ENCODE measurements around the gene FTH1. TPM values are rescaled to one million over a fixed set of nuclear protein-coding genes. Genes with fewer than 3 reads are reported as not detected.
A peak's percentile ranks its signal among the peaks of the same experiment; 100 is the strongest.

The FTH1 gene
- polyA plus RNA-seq (2013, experiment 1 of 2): 1,611 TPM
- polyA plus RNA-seq (2013, experiment 2 of 2): 1,599 TPM

DNA sequence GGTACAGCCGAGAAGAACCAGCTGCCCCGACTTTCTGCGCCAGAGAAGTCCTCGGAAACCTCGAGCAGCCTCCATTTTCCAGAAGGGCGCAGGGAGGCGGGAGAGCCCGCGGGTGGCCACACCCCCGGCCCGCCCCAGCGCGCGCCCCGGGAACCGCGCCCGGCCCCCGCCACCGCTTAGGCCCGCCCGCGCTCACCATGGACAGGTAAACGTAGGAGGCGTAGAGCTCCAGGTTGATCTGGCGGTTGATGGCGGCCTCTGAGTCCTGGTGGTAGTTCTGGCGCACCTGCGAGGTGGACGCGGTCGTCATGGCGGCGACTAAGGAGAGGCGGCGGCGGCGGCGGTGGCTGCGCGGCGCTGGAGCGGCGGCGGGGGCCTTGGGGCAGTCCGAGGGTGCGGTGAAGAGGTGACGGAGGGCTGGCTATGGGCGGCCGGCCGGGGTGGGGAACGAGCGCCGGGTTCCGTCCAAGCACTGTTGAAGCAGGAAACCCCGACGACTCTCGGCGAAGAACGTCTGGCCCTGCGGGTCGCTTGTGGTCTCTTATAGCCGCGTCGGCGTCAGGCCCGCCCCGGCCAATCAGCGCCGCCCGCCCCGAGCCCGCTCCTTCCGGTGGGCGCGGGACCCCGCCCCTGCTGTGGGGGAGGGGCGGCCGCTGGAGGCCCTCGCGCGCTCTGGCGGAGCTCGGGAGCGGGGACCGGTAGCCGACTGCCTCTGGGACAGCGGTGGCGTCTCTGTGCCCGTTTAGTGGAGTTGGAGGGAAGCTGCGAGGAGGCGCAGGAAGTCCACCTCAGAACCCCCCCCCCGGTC, at the start of gene FTH1:
FTH1 (minus strand) TSS at position 519 of the 808 bp plus-strand sequence; CDS start at position 310, 209 bp downstream.
- no peaks in the 10 kb centered on the region for H3K27me3 ChIP-seq (ENCODE audit: control insufficient read depth in 3 of 3, insufficient read depth in 3 of 3, low read depth in 1 of 3, low read length in 3 of 3)
- WGBS, 2 donors (ENCODE audit: extremely low coverage in 2 of 2, insufficient read length in 2 of 2, insufficient replicate concordance in 1 of 2): no CpG with 5 or more reads among the region's 93 CpGs
- peak within 1 kb of the TSS; percentile 86 for H2AFZ ChIP-seq (ENCODE audit: low read length)
- DNase-seq (ENCODE audit: low spot score): peak; percentile 89
- H2BK15ac ChIP-seq (ENCODE audit: low read length): peak within 1 kb of the TSS; percentile 22
- peaks cover 5% of the 10 kb centered on the region for H3K79me1 ChIP-seq (ENCODE audit: low read depth, low read length)
- H3K9me3 ChIP-seq (replicated peaks in 1 of 2; ENCODE audit: control insufficient read depth in 2 of 2, insufficient read depth in 1 of 2, low read depth in 1 of 2, low read length in 2 of 2): no peaks in the 10 kb centered on the region
- H3K4me2 ChIP-seq (ENCODE audit: insufficient read depth, low read length, poor library complexity, severe bottlenecking): peak within 1 kb of the TSS; percentile 68
- H3K27ac ChIP-seq (replicated peaks; ENCODE audit: low read length): peak within 1 kb of the TSS; percentile 89
- peak within 1 kb of the TSS; percentile 99 for H2AK5ac ChIP-seq (ENCODE audit: low read depth, low read length)
- no peak within 1 kb of the TSS for H2BK12ac ChIP-seq (ENCODE audit: low read length)
- peak within 1 kb of the TSS; percentile 77 for H3K4ac ChIP-seq (ENCODE audit: low read length)
- H3K23ac ChIP-seq (ENCODE audit: low read depth, low read length, poor library complexity): peak within 1 kb of the TSS; percentile 98
- H3K36me3 ChIP-seq (replicated peaks in 1 of 2; ENCODE audit: control insufficient read depth in 2 of 2, insufficient read depth in 2 of 2, low read length in 2 of 2): peaks cover 15 to 38% of the 10 kb centered on the region in 2 donors
- peak within 1 kb of the TSS; percentile 93 for H2BK5ac ChIP-seq (ENCODE audit: low read length)
- peak within 1 kb of the TSS; percentile 44 for H4K8ac ChIP-seq (ENCODE audit: low read depth, low read length)
- peaks cover 14 to 16% of the 10 kb centered on the region in 2 donors for H3K4me1 ChIP-seq (ENCODE audit: control insufficient read depth in 2 of 2, insufficient read depth in 1 of 2, low read depth in 1 of 2, low read length in 2 of 2)
- peak within 1 kb of the TSS; percentile 98 for H3K18ac ChIP-seq (ENCODE audit: low read length)
- peak within 1 kb of the TSS; percentile 92 to 96 for H3K4me3 ChIP-seq (ENCODE audit: low read length in 2 of 2)
- H3K9ac ChIP-seq (ENCODE audit: low read depth, low read length, poor library complexity): peak within 1 kb of the TSS; percentile 94
- H2BK120ac ChIP-seq (ENCODE audit: low read depth, low read length): peak within 1 kb of the TSS; percentile 3
- H4K91ac ChIP-seq (ENCODE audit: low read depth, low read length, poor library complexity): peak within 1 kb of the TSS; percentile 96
- H3K14ac ChIP-seq (ENCODE audit: low read length): peak within 1 kb of the TSS; percentile 0

DNA sequence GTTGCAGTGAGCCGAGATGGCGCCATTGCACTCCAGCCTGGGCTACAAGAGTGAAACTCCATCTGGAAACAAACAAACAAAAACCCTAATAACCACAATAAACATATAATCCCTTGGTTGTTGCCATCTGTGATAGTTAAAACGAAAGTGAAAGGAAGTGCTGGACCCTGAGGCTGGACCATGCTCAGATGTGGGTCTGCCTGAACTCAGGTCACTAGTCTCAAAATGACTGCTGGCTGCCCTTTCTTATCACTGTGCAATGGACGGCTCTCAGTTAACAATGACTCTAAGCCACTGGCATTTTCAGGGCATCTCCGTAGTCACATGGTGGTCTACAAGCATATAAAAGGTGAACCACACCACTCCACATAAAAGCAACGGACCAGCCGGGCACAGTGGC, 48.2 kb upstream of the FTH1 start:
- no peaks in the 10 kb centered on the region for H3K79me1 ChIP-seq (ENCODE audit: low read depth, low read length)
- H3K4me1 ChIP-seq (ENCODE audit: control insufficient read depth in 2 of 2, insufficient read depth in 1 of 2, low read depth in 1 of 2, low read length in 2 of 2): peaks cover 0 to 4% of the 10 kb centered on the region in 2 donors
- peaks cover under 1 to 13% of the 10 kb centered on the region in 2 donors for H3K9me3 ChIP-seq (replicated peaks in 1 of 2; ENCODE audit: control insufficient read depth in 2 of 2, insufficient read depth in 1 of 2, low read depth in 1 of 2, low read length in 2 of 2)
- no peak overlapping the region for H3K18ac ChIP-seq (ENCODE audit: low read length)
- no peak overlapping the region for H4K8ac ChIP-seq (ENCODE audit: low read depth, low read length)
- DNase-seq (ENCODE audit: low spot score): no peak
- no peak overlapping the region for H4K91ac ChIP-seq (ENCODE audit: low read depth, low read length, poor library complexity)
- no peak overlapping the region for H3K23ac ChIP-seq (ENCODE audit: low read depth, low read length, poor library complexity)
- no peaks in the 10 kb centered on the region for H3K27me3 ChIP-seq (ENCODE audit: control insufficient read depth in 3 of 3, insufficient read depth in 3 of 3, low read depth in 1 of 3, low read length in 3 of 3)
- H2AK5ac ChIP-seq (ENCODE audit: low read depth, low read length): no peak overlapping the region
- no peak overlapping the region for H3K27ac ChIP-seq (replicated peaks; ENCODE audit: low read length)
- no peak overlapping the region for H2BK15ac ChIP-seq (ENCODE audit: low read length)
- H2AFZ ChIP-seq (ENCODE audit: low read length): no peak overlapping the region
- WGBS, 2 donors (ENCODE audit: extremely low coverage in 2 of 2, insufficient read length in 2 of 2, insufficient replicate concordance in 1 of 2): no CpG with 5 or more reads among the region's 7 CpGs
- H3K4me3 ChIP-seq (ENCODE audit: low read length in 2 of 2): no peak overlapping the region
- H3K4ac ChIP-seq (ENCODE audit: low read length): no peak overlapping the region
- H2BK12ac ChIP-seq (ENCODE audit: low read length): no peak overlapping the region
- H3K14ac ChIP-seq (ENCODE audit: low read length): no peak overlapping the region
- no peak overlapping the region for H3K4me2 ChIP-seq (ENCODE audit: insufficient read depth, low read length, poor library complexity, severe bottlenecking)
- no peak overlapping the region for H3K9ac ChIP-seq (ENCODE audit: low read depth, low read length, poor library complexity)
- no peaks in the 10 kb centered on the region for H3K36me3 ChIP-seq (replicated peaks in 1 of 2; ENCODE audit: control insufficient read depth in 2 of 2, insufficient read depth in 2 of 2, low read length in 2 of 2)
- no peak overlapping the region for H2BK5ac ChIP-seq (ENCODE audit: low read length)
- no peak overlapping the region for H2BK120ac ChIP-seq (ENCODE audit: low read depth, low read length)

DNA sequence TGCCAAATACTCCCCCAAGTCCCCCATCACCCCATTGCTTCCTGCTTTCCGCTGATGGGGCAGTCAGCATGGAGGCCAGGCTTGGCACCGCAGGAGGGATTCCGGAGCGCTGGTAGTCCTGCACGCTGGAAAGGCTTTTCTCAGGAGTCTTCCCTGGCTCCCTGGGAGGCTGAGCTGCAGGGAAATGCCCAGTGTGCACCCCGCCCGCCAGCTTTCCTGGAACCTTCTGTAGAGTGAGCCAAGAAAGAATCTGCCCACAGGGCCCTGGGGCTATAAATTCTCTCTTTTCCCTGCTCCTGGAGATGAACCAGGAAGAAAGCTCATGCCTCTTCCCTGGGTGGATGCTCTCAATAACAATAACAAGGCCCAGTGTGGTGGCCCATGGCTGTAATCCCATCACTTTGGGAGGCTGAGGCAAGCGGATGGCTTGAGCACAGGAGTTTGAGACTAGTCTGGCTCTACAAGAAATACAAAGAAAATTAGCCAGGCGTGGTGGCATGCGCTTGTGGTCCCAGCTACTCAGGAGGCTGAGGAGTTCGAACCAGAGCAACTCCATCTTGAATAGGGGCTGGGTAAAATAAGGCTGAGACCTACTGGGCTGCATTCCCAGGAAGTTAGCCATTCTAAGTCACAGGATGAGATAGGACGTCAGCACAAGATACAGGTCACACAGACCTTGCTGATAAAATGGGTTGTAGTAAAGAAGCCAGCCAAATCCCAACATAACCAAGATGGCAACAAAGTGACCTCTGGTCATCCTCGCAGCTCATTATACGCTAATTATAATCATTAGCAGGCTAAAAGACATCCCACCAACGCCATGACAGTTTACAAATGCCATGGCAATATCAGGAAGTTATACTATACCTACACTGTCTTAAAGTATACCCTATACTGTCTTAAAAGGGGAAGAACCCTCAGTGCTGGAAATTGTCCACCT, 46.4 kb upstream of the FTH1 start:
- Histone ChIP-seq H3K27ac (replicated peaks; ENCODE audit: low read length) (no peak overlapping the region), H2AFZ (ENCODE audit: low read length) (peak overlapping the region; percentile 18), H3K4me3 (ENCODE audit: low read length in 2 of 2) (no peak overlapping the region), H3K4ac (ENCODE audit: low read length) (no peak overlapping the region), H2BK5ac (ENCODE audit: low read length) (no peak overlapping the region), H3K4me1 (ENCODE audit: control insufficient read depth in 2 of 2, insufficient read depth in 1 of 2, low read depth in 1 of 2, low read length in 2 of 2) (peaks cover 0 to 4% of the 10 kb centered on the region in 2 donors), H3K27me3 (ENCODE audit: control insufficient read depth in 3 of 3, insufficient read depth in 3 of 3, low read depth in 1 of 3, low read length in 3 of 3) (no peaks in the 10 kb centered on the region), H3K23ac (ENCODE audit: low read depth, low read length, poor library complexity) (no peak overlapping the region), H4K8ac (ENCODE audit: low read depth, low read length) (no peak overlapping the region), H3K14ac (ENCODE audit: low read length) (no peak overlapping the region), H2AK5ac (ENCODE audit: low read depth, low read length) (peak overlapping the region; percentile 40), H3K79me1 (ENCODE audit: low read depth, low read length) (no peaks in the 10 kb centered on the region), H2BK12ac (ENCODE audit: low read length) (no peak overlapping the region), H2BK120ac (ENCODE audit: low read depth, low read length) (no peak overlapping the region), H3K9me3 (replicated peaks in 1 of 2; ENCODE audit: control insufficient read depth in 2 of 2, insufficient read depth in 1 of 2, low read depth in 1 of 2, low read length in 2 of 2) (peaks cover 0 to 6% of the 10 kb centered on the region in 2 donors), H3K9ac (ENCODE audit: low read depth, low read length, poor library complexity) (no peak overlapping the region), H4K91ac (ENCODE audit: low read depth, low read length, poor library complexity) (no peak overlapping the region), H2BK15ac (ENCODE audit: low read length) (no peak overlapping the region), H3K36me3 (replicated peaks in 1 of 2; ENCODE audit: control insufficient read depth in 2 of 2, insufficient read depth in 2 of 2, low read length in 2 of 2) (no peaks in the 10 kb centered on the region), H3K18ac (ENCODE audit: low read length) (peak overlapping the region; percentile 58), H3K4me2 (ENCODE audit: insufficient read depth, low read length, poor library complexity, severe bottlenecking) (no peak overlapping the region)
- WGBS, 2 donors (ENCODE audit: extremely low coverage in 2 of 2, insufficient read length in 2 of 2, insufficient replicate concordance in 1 of 2): no CpG with 5 or more reads among the region's 15 CpGs
- DNase-seq (ENCODE audit: low spot score): no peak
